HG02798 (cell line): Measurements from ENCODE around the gene IARS1.

Experiments
- ATAC-seq: cut with Tn5 transposase; IDR thresholded peaks from one replicate; pipeline ENCODE4 v1.9.1; 2021; ENCODE audit warnings: mild to moderate bottlenecking; ENCODE audit not compliant: unreplicated experiment, poor library complexity

The IARS1 gene

DNA sequence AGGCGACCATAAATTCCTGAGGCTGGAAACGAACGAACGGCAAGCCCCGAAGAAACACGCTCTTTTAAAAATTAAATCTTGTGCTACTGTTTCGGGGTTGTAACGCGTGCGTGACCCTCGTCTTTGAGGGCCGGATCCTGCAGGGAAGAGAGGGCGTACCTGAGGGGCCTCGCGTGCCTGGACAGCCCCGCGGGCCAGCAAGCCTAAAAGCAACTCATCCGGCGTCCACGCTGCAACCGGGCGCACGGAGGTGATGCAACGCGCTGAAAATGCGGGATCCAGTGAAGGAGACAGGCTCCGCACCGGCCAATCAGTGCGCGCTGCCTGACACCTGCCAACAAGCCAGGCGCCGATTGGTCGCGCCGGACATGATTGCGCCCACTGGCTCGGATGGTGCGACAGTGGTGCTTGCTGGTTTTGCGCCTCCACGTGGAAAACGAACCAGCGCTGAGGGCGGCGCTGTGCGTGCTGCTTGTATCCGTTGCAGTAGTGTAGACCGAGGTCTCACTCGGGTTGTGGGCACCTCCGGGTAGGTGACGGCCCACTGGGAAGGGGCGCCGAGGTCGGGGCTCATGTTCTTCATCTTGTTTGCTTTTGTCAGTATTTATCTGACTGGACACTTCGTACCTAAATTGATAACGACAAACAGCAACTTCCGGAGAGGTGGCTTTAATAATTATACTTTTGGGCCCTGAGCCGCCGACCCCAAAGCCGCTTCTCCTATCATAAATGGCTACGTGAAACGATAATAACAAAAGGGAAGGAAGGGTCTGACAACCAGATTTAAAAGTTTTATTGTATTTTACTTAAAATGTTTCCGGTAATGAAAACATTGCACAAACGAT lies at the start of gene IARS1:
IARS1 (minus strand) TSS at position 246 of the 845 bp plus-strand sequence. CDS start 4,278 bp downstream, outside the sequence.
- ATAC-seq = peak; percentile 98

DNA sequence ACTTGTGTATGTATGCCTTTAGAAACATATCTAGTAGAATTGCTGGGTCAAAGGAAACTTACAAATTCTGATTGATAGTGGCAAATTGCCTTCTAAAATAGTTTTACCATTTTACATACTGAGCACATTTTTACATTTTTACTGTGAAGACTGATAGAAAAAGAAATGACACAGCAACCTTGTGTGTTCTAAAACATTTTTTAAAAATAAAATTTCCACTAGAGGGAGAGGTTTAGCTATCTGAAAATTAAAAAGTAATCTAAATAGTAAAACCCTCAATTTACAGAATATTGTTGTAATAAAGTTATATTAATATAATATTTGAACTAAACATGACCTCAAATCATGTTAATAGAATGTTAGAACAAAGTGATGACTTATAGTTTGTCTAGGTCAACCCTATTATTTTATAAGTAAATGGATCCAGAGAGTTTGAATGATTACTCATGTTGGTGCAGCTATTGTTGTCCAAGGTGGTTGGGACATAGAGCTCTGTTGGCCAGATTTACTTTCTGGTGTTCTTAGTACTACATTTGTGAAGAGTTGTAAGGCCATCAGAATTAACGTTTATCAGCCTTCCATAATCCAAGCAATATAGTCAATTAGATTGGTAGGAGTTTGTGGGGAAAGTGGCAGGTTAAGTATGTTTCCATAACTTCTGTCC lies 49.5 kb upstream of the IARS1 start:
- no peak for ATAC-seq

DNA sequence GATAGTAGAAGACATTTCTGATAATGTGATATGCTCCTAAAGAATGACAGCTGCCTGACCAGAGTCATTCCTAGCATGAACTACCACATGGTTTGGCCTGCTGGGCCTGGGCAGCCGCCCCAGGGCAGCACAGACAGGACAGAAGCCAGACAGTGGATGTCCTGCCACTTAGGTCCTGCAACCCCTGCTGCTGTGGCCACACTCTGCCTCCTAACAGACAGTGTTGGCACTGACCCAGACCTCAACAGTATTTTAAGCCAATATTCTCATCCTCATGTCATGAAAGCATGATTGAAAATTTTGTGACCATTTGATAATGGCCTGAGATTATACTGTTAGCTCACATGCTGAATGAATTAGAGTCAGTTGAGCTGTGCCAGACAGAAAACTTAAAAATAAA lies 48.1 kb upstream of the IARS1 start:
- ATAC-seq = no peak

DNA sequence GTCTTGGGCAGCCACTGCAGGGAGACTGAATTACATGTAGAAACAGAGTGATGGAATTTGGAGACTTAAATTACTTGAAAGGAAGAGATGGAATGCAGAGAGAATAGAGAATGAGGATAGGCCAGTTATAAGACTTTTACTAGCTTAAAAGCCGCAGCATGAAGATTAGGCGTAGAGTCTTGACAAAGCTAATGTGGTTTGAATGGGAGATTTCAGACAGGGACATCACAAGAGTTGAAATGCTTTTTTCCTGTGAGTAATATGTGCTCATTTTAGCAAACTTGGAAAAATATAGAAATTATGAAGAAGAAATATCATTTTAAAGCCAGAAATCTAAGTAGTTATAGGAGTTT lies 39.8 kb upstream of the IARS1 start:
- no peak for ATAC-seq

DNA sequence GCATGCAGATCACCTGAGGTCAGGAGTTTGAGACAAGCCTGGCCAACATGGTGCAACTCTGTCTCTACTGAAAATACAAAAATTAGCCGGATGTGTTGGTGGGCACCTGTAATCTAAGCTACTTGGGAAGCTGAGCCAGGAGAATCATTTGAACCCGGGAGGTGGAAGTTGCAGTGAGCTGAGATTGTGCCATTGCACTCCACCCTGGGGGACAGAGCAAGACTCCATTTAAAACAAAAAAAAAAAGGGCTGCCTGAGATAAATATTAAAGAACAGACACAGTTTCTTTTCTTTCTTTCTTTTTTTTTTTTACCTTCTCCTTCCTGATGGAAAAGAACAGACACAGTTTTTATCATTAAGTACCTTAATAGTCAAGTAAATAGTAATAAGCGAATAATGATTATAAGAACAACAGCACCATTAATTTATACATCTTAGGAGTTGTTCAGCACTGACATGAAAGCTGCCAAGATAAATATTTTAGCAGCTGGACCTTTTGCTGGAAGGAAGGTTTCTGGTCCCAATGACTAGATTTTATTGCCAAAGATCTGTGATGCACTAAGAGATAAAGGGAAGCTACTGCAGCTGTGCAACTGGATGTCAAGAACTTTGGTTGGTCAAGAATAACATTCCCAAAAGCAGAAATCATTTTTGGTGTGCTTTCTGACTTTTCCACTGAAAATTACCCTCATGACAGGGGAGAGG lies 39.2 kb upstream of the IARS1 start:
- ATAC-seq = no peak

DNA sequence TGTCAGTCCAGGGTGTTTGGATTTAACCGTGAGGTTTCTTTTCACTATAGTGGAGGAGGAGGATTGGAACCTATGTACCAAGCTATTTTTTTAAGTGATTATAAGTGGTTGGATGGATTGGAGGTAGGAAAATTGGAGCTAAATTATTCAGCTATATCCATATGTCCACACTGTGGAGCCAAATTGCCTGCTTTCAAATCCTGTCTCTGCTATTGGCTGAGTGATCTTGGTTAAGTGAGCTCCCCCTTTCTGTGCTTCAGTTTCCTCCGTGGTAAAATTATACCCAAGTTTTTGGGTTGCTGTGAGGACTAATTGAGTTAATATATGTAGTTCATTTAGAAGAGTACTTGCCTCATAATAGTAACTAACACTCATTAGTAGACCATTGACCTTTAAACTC lies 34.7 kb upstream of the IARS1 start:
- ATAC-seq = no peak

DNA sequence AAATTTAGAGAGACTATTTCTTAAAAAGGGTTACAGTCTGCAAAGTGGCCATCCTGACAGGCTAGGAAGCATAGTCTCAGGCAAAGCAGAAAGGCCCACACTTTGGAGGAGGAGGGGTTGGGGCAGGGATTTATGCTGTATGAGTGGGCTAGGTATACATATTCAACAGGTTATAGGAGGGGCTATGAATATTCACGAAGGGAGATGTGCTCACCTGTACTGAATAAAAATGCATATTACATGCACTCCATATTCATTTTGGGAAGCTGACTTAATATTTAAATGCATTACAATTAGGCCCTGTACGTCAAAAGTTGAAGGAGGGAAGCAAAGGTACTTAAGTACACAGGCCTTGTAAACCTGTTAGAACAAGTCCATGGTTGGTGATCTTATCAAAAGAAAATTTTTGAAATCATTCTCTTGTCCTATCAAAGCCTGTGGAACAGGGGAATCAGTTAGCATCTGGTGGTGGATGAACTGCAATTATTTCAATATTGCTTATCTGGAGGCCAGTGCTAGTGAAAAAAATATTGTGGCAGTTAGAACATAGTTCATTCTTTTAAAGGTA lies 33.9 kb upstream of the IARS1 start:
- no peak for ATAC-seq

DNA sequence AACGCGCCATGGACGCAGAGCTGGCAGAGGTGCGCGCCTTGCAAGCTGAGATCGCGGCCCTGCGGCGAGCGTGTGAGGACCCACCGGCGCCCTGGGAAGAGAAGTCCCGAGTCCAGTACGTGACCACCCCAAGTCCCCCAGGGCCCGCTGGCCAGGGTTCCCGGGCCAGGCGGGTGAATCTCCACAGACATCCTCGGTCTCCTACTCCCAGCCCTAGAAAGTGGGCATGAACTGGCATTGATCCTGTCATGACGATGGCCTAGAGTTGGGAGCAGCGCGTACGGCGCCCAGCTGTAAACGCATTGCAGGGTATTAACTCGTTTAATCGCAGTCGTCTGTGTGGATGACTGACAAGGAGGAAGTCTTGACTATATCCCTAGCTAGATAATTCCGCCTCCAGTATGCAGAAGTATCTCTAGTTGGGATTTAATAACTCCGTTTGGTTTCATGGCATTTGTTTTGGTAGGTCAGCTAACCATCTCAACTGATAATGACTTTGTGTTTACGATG lies 32.5 kb upstream of the IARS1 start:
- ATAC-seq = no peak

DNA sequence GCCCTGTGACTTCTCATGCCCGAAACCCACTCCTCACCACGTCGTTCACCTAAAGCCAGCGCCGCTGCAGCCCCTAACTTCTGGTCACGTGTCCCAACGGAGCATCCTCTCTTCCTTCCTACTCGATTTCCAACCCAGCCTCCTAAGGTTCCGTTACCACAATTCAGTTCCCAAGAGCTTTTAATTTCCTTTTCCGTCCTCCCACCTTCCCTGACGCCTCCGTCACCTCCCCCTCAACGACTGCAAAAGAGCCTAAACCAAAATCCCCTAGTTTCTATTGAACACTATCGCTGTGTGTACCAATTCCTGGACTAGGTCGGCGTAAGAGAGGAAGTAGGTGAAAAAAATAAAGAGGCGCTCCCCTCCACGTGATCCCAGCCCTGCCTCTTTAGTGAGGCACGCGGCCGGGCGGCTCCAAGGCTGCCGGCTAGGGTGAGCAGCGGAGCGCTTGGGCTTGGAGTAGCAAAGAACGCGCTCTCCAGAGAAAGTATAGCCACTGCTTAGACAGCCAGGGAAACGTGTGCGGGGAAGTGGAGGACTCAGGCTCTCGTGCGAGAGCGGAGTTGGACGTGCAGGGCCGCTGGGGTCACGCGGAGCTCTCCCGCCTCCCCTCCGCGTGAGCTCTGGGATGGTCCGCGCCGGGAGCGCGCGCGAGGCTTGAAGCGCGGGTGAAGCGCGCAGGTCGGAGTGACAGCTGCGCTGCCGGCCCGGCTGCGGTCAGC lies 31.9 kb upstream of the IARS1 start, which contains the start of the genes CENPP and NOL8:
CENPP (plus strand) TSS at position 685 of the 722 bp plus-strand sequence.
NOL8 (minus strand) TSS at position 82 of the 722 bp plus-strand sequence. CDS start 1,189 bp downstream, outside the sequence.
- ATAC-seq = peak; percentile 95

DNA sequence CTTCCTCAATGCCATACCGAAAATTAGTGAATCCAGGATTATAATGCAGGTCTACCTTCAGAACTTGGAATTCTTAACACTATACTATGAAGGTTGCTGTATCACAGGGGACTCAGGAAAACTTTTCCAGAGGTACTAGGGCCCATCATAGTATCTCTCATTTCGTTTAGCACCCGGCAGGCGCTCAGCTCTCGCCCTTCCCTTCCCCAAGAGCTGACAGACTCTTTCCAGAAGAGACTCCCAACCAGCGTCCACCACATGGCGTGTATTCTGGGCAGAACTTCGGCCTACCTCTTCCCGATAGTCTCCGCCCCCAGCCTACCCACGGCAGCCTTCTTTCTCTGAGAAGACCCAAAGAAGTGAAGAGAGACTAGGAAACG lies 31.4 kb upstream of the IARS1 start:
- peak; percentile 18 for ATAC-seq

DNA sequence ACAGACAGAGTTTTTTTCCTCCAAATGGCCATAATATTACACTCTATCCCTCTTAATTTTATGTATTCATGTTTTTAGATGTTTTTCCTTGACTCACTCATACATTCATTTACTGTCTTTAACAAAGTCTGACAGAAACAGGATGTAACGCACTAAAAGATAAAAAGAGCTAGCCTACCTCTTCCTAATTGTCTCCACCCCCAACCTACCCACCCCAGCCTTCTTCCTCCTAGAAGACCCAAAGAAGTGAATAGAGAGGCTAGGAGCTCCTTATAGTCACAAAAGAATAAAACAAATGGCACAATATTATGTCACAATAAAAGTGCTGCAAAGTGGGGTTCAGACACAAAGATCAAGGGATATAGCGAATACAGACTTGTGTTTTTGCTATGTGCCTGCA lies 30.9 kb upstream of the IARS1 start:
- ATAC-seq = no peak

DNA sequence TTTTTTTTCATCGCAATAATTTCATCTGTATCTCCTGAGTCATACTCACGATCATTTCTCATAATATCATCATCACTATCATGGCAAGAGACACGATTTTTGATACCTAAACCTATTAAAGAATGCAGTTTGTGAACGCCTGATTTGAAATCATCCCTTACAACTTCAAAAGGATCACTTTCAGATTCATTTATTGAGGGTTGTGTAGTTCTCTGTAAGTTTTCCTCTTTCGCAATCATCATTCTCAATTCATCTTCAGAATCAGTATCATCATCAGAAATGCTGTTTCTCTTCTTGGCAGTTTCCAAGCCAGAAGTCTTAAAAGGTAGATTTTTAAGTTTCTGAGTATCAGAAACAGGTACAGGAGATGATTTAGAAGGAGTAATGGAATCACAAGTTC lies 22.0 kb upstream of the IARS1 start:
- no peak for ATAC-seq

DNA sequence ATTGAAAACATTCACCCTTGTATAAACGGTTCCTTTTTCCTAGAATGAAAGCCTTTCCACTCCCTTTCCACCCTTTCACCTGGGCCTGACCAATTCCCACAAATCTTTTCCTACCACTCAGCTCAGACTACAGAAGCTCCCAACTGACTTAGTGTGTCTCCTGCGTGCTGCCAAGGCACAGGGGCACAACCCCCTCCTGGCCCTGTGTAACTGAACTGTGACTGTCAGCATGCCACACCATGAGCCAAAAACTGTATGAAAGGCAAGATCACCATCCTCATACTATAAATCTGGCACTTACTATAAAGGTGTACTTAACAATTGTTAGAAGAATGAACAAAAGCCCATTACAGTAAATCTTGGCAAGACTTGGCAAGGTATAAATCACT lies 20.1 kb upstream of the IARS1 start:
- no peak for ATAC-seq

DNA sequence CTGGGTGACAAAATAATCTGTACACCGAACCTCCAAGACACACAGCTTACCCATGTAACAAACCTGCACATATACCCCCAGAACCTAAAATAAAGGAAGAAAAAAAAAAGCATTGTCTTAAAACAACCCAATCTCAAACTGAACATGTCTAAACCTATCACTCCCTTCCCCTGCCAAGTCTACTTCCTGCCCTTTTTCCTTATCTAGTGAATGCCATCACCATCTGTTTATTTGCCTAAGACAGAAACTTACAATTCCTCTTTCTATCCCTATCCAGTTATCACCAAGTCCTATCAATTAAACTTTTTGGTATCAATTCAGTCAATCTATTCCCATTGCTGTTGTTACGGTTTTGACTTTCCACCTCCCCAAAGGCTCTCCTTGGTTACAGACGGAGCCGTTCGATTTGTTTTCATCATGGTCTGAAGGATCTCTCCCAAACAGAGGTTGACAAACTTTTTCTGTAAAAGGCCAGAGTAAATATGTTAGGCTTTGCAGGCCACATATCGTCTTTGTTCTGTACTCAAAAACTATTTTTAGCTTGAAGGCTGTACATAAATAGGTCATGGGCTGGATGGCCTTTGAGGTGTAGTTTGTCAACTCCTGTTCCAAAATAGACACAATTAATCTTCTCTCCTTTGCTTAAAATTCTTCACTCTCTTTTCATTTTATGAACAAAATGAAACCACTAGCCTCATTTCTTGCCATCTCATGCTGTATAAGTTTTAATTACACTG lies 19.6 kb upstream of the IARS1 start:
- no peak for ATAC-seq

DNA sequence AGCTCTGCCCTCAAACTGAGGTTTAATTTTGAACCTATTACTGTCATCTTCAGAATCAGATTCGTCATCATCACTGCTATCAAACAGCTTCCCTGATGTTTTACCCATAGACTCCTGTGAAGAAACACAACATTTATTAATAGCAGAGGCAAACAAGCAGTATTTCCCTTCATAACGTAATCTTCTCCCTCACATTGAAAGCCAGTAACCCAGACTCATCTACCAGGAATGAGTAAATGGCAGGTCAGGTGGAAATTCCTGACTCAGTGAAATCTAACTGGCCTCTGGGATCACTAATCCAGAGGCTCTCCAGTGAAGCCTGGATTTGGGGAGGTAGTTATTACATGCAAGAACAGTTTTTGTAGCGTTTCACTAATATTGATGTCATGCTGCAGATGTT lies 17.1 kb upstream of the IARS1 start:
- no peak for ATAC-seq

DNA sequence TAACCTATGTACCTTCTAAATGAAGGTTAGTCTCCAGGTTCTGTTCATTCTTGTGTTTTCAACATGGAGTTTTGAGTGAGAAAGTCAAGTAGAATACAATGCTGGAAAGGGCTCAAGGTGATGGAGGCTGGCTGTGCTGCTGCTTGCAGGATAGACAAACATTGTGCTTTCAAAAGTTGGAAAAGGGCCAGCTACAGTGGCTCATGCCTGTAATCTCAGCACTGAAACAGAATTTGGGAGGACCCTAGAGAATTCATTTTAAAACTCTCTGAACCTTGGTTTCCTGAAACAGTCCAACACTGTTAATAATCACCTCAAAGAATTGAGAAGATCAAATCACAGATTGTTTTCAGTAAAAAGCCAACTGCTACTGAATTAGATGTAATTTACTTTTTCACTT lies 15.4 kb upstream of the IARS1 start:
- ATAC-seq = no peak

DNA sequence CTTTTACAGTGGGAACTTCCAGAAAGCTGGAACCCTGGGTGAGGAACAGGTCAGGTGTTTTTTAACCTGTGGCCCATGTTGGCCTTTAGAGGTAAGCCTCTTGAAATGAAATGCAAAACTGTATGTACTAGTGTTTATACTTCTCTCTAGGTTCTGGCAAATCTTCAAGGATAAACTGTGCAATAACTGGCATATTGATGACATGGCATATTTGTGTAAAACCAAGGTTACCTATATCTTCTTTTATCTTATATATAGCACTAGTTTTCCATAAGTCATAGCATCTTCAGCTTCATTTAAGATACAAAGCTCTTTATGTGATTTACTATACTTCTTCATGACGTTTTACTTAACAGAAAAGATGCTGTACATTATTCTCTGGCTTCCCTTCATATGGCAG lies 7.4 kb upstream of the IARS1 start:
- ATAC-seq = no peak

DNA sequence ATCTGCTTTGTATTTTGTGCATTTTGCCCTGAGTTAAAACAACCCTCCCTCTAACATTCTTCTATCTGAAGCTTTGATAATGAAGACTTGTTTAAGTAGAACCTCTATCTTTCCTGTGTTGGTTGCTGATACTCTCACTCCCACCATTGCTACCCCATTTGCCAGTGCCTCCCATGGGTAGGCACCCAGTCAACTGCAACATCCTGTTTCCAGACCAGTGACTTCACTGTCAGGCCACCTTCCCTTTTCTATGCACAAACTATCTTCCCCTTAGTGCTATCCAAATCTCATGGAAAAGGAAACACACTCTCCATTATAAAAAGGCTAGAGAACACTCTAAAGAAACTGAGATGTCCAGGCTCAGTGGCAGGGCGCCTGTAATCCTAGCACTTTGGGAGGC lies 5.6 kb upstream of the IARS1 start:
- no peak for ATAC-seq

DNA sequence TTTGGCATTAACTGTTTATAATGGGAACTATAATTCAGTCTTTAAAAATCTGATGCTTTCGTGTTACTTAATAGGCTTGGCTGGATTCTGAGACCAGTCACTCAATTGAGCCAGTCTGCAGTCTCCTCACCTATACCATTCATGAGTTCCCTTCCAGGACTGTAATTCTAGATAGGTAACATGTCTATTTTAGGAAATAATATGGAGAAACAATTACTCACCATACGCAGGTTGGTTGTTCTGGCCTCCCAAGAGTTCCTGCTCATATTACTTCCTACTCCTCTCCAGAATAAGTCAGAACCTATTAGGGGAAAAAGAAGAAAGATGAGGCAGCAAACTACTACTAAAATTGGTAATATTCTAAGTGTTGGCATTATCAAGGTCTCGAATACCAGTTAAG lies 4.5 kb upstream of the IARS1 start:
- no peak for ATAC-seq
